Measurements from ENCODE around the gene KCNA3.

KCNA3 gene

DNA sequence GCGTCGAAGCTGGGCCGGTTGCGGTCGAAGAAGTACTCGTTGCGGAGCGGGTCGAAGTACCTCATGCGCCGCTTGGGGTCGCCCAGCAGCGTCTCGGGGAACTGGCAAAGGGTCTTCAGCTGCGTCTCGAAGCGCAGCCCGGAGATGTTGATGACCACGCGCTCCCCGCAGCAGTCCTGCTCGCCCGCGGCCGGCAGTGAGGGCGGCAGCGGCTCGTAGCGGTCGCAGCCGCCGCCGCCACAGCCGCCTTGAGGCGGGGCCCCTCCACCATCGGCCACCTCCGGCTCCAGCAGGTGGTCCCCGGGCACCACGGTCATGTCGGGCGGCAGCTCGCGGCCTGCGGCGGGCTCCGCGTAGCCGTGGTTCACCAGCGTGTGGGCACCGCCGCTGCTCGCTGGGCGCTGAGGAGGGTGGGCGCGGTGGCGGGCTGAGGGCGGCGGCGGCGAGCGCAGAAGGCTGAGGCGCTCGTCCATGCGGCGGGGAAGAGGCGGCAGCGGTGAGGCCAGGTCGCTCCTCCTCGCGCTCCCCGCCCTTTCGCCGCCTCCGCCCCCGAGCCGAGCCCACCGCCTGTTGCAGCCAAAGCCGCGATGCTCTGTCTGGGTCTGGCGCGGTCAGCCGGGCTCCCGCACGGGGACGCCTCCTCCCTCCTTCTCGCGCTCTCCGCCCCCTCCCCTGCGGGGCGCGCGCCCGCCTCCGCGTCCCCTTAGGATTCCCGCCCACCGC is at the start of gene KCNA3:
KCNA3 (minus strand) TSS at position 604 of the 723 bp plus-strand sequence; CDS start at position 473, 131 bp downstream.
- DNase-seq (ENCODE audit: low read depth in 3 of 3) = peak in 2 of 3 experiments; percentile 29 to 65

DNA sequence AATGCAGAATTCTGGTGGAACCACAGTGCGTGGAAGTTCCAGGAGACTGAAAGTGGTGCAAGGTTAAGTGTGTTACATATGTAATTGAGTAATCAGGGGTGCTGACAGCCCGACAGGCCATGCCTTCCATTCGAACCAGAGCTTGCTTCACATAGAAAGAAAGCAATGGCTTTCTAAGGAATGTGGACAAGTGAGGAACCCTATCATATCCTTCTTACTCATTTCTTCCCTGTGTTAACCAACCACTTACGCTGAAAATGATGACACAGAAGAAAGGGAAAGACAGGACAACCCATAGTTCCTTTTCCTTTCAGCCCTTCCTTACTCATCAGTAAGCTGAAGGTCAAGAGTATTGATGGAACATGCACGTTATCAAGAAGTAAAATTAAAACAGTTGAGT is 48.1 kb upstream of the KCNA3 start:
- DNase-seq (ENCODE audit: low read depth in 3 of 3) = no peak

DNA sequence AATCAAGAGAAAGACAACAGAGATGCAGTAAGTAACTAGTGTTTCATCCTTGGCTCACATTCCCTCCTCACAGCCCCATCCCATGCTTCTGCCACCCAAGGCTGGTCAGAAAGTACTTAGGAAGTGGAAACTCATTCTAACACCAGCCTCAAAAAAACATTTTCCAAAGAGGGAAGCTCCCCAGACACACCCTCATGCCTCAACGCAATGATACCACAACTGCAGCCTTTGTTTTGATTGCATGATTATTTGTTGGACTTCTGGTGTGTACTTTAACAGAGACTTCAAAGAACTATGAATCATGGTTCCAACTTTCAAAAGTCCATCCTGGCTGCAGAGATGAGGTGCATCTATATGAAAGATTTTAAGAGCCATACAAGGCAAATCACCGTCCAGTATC is 45.2 kb upstream of the KCNA3 start:
- DNase-seq (ENCODE audit: low read depth in 3 of 3) = no peak

DNA sequence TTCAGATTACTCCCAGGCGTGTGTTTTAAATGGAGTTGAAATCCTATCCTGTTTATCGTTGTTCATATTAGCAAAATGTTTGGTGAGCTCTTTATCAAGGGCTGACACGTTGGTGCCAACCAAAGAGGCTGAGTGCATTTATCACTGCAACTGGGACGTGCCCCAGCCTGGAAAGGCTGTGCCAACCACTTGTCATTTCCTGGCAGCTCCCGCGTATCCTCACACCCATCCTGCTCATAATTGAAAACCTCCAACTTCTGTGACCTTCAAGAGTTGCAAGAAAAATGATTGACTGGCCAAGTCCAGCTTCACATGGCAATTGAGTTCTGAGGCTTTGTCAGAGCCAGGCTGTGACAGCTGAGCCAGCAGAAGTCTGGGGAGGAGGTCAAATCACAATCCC is 43.7 kb upstream of the KCNA3 start:
- DNase-seq (ENCODE audit: low read depth in 3 of 3) = no peak

DNA sequence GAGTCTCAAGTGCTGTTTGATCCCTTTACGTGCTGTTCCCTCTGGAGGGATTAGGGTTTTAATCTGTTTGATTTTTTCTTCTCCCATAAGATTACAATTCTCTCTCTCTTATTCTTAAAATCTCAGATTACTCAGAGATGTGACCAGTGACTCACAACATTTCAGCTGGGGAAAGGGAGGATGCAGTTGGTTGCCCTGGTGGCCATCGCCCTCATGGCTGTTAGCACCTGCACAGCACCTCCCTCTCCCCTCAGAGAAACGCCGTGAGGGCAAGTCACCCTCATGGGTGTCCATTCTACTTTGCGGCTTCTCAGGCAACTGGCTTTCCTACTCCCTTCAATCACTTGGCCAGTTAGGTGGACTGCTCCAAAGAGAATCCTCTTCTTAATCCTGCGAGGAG is 42.4 kb upstream of the KCNA3 start:
- no peak for DNase-seq (ENCODE audit: low read depth in 3 of 3)

DNA sequence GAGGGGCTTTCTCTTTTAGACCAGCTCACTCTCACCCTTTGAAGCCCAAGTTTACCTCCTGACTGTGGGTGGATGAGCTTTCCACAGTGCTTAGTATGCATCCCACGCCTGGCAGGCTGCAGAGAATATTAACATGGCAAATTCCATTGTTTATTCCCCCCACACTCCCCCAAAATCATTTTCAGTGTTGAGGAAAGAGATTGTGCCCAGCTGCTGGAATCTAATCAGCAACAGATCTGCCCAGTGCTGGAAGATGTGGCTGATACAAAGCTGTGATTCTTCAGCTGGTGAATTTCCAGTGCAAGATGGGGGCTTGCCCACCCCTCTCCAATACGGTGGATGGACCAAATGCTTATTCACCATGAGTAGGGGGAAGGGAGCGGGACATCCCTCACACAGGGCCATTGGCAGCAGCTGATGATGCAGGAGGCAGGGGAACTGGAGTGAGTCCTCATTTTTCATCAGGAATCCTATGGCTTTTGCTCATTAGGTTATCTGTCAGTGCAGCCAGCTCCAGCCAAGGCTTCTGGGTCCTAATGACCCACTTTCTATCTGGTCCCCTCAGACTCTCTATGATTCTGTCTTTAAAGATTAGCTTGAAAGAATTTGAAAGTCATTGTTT is 39.7 kb upstream of the KCNA3 start:
- no peak for DNase-seq (ENCODE audit: low read depth in 3 of 3)

DNA sequence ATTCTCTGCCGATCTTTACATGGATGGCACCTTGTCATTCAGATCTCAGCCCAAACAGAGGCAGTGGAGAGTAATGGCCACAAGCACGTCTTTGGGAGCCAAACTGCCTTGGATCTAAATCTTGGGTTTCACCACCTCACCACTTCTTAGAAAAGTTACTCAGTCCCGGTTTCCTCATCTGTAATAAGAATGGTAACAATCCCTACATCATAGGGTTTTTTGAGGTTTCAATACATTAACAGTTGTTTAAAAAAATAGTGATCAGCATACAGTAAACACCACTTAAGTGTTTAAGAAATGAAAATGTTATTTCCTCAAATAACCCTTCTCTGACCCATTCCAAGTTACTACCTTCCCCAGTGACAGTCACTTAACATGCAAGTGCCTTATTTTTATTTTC is 38.5 kb upstream of the KCNA3 start:
- DNase-seq (ENCODE audit: low read depth in 3 of 3) = no peak

DNA sequence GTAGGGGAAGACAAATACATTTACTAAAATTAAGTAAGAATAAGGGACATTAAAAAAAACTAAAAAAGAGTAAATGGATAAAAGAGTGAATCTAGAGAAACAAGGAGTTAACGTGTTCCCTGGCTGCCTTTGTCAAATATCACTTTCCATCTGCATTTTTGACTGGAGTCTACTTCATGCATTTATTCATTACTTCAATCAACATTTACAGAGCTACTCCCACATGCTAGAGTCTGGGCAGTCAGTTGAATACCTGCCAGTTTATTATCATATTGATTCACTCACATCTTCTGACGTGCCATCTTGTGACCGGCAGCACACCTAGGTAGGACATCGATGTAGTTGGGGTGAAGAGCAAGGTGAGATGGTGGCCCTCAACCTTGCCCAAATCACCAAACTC is 35.6 kb upstream of the KCNA3 start:
- DNase-seq (ENCODE audit: low read depth in 3 of 3) = no peak

DNA sequence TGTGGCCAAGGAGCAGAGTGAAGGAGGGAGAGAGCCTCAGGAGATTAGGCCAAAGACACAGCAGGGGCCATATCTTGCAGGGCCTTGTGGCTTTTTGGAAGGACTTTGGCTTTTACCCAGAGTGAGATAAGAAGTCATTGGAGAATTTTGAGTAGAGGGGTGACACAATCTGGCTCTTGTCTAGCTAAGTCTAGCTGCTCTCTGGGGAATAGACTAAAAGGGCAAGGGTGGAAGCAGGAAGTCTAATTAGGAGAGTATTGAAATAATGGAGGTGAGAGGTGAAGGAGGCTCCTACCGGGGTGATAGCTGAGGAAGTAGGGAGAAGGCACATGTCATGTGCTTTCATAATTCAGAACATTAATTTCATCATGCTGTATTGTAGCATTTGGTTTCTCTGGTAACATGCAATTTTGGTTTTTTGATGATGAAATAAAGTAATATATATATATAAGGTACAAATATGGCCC is 34.3 kb upstream of the KCNA3 start:
- DNase-seq (ENCODE audit: low read depth in 3 of 3) = no peak

DNA sequence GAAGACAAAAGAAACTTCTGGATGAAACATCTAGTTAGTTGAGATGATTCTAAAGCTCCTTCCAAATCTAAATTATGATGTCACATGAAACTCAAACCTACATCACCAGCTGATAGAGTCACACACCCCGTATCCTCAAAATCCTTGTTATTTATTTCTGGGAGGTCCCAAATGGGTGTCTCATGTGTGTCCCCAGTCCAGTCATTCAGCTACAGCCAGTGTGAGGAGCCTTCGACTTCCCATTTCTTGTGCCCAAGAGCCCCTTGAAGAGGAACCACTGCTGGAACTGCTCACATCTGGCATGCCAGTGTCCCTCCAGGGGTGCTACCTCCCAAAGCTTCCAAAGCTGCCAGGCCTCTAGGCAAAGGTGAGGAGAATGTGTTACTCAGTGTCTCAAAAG is 32.5 kb upstream of the KCNA3 start:
- no peak for DNase-seq (ENCODE audit: low read depth in 3 of 3)

DNA sequence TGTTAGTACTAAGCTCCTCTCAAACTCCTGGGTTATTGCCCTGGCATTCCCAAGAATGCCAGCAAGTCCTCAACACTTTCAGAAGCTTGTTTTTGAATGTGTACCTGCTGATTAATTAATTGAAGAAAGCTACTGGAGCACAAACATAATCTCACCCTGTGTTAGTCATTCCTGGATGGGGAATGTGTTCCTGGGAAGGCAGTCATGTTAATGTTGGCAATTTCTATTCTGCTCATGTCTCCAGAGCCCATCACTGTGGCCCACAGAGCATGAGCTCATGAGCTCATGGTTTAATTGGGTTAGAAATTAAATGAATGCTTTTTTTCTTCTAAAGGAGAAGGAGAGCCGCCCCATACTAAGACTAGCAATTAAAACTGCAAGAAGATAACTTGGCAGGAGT is 31.9 kb upstream of the KCNA3 start:
- no peak for DNase-seq (ENCODE audit: low read depth in 3 of 3)

DNA sequence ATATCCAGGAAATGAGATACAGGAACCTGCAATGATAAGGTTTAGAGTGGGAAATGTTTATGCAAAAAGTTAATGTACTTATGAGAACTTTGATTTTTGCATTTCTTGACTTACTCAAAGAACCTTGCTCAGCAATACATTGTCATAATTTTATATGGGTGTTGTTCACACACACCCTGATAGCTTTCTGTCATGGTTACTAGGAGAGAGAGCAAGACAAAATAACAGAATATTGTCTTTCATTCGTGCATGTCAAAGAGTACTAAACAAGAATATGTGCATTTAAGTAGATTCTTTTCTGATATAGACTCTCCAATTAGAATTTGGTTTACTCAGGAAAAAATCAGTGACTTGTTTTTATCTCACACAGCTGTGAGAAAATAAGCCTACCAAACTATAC is 27.5 kb upstream of the KCNA3 start:
- no peak for DNase-seq (ENCODE audit: low read depth in 3 of 3)

DNA sequence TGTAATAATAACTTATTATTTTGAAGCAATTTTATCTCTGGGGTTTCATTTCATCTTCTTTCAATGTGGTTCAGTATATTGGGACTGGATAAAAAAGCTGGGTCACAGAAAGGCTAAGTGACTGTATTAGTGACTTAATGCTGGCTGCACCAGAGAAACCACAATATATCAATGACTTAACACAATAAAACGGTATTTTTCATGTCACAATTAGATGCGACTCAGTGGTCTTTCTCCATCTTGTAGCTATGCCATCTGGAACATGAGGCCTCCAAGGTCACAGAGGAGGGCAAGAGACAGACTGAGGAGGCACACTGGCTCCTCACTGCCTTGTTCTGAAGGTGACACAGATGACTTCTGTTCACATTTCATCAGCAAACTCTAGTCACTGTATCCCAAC is 26.0 kb upstream of the KCNA3 start:
- no peak for DNase-seq (ENCODE audit: low read depth in 3 of 3)

DNA sequence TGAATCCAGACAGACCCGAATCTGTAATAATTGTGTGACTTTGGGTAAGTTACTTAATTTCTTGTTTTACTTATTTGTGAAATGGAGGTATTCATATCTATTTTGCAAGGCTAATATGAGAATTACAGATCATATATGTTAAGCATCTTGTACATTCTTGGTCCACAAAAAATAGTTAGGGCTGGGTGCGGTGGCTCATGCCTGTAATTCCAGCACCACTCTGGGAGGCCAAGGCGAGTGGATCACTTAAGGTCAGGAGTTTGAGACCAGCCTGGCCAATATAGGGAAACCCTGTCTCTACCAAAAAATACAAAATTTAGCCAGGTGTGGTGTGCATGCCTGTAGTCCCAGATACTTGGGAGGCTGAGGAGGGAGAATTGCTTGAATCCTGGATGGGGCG is 22.9 kb upstream of the KCNA3 start:
- no peak for DNase-seq (ENCODE audit: low read depth in 3 of 3)

DNA sequence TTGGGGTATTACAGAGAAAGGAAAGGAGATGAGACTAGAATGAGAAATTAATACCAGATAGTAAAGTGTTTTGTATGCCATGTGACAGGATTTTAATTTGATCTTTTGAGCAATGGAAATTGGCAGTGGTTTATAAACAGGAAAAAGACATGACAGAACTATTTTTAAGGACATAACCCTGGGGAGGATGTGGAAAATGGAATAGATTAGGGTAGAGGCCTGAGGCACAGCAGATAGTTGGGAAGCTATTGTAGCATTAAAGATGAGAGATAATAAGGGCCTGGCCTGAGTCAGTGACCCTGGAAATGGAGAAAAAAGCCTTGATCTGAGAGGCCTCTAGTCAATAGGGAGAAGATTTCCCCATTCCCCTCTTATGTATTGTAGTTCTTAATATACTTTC is 22.1 kb upstream of the KCNA3 start:
- no peak for DNase-seq (ENCODE audit: low read depth in 3 of 3)

DNA sequence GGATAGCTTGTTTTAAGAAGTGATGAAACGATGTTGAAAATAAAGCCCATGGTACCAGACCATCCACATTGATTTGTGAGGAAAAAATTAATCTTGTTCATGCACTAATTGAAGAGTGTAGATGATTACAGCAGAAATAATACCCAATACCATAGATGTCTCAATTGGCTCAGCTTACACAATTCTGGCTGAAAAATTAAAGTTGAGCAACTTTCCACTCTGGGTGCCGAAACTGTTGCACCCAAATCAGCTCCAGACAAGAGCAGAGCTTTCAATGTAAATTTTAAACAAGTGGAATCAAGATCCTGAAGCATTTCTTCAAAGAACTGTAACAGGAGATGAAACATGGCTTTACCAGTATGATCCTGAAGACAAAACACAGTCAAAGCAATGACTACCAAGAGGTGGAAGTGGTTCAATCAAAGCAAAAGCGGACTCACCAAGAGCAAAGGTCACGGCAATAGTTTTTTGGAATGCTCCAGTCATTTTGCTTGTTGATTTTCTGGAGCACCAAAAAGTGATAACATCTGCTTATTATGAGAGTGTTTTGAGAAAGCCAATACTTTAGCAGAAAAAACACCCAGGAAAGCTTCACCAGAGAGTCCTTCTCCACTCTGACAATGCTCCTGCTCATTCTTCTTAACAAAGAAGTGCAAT is 16.1 kb upstream of the KCNA3 start:
- DNase-seq (ENCODE audit: low read depth in 3 of 3) = no peak

DNA sequence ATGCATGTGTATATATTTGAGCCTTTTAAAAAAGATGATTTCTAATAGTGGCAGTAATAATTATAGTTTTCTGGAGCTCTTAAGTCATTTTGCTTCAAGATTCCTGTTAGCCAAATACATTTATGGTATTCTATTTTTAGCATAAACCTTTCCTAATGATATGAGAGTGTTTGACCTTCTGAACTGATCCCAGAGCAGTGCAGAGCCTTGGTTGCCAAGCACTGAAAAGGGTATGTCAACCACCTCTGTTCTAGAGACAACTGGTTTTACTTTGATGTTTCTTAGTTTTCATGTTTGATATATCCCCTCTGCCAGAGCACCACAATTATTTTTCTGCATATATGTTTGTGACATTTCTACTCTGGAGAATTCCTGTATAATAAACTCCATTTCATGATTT is 15.1 kb upstream of the KCNA3 start:
- no peak for DNase-seq (ENCODE audit: low read depth in 3 of 3)

DNA sequence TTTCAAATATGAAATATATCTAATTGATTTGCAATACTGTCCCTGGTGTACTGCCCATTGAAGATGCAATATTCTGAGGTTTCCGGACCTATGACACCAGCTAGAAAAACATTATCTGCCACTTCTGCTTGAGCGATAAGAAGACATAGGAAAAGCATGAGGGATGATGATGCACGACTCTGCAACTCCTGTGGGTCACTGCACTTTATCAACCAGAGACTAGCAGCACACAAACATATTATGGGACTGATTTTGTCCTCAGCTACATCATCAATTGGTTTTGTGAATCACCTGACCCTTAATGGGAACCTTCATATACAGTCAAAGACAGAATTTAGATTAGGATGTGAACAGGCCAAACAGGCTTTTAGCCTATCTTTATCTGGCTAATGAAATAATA is 13.8 kb upstream of the KCNA3 start:
- DNase-seq (ENCODE audit: low read depth in 3 of 3) = no peak

DNA sequence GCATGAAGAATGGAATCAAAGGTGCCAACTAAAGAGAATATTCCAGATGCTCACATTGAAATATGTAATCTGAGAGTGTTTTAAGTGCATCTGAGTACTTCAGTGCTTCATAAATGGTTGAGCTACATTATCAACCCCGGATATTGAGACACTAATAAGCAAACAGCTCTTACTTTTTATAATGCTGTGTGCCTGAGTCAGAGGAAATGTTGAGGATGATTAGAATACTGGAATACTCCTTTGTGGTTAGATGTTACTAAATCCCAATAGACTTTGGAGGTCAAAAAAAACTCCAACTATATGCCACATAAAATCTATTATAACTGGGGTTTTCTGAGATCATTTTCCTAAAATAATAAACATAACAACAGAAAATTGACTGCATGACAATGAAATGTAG is 12.5 kb upstream of the KCNA3 start:
- DNase-seq (ENCODE audit: low read depth in 3 of 3) = no peak

DNA sequence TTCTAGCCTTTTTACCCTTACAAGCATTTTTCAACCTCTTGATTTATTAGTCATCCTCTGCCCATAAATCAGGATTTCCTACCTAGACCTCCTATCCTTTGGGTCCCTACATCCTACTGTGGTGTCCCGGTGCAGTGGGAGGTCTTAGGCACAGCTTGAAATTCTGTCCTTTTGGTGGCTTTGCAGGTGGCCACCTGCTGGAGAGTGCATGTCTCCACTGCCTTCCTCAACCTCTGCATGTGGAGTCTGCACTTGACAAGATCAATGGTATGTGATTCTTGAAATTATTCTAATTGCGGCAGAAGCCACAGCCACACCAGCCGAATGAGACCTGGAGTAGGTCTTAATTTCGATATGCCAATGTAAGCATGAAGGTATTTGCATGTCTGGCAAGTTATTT is 11.4 kb upstream of the KCNA3 start:
- DNase-seq (ENCODE audit: low read depth in 3 of 3) = no peak

DNA sequence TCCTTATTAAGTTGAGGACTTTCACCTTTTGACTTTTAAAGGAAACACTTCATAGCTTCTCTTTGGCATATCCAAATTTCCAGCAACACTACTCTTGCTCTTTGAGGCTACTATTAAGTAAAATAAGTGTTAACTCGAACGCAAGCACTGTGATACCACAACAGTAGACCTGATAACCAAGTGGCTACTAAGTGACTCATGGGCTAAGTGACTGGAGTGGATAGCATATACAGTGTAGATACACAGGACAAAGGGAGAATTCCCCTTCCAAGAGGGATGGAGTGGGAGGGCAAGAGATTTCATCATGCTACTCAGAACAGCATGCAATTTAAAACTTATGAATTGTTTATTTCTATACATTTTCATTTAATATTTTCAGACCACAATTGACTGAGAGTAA is 9.8 kb upstream of the KCNA3 start:
- no peak for DNase-seq (ENCODE audit: low read depth in 3 of 3)

DNA sequence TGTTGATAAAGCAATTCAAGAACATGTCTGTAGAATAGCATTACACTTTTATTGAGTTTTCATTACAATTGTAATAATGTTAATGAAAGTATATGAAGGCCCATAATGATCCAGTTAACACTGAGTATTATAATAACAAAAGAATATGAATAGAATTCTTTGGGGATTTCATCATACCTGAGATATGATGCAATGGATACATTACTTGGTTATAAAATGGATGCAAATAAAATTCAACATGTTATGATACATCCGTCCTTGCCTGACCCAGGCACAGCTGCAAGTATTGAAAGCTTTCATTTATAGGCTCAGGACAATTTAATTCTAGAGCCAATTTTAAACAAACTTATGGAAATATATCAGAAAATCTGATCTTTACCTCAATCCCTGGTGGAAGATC is 8.2 kb upstream of the KCNA3 start:
- DNase-seq (ENCODE audit: low read depth in 3 of 3) = no peak

DNA sequence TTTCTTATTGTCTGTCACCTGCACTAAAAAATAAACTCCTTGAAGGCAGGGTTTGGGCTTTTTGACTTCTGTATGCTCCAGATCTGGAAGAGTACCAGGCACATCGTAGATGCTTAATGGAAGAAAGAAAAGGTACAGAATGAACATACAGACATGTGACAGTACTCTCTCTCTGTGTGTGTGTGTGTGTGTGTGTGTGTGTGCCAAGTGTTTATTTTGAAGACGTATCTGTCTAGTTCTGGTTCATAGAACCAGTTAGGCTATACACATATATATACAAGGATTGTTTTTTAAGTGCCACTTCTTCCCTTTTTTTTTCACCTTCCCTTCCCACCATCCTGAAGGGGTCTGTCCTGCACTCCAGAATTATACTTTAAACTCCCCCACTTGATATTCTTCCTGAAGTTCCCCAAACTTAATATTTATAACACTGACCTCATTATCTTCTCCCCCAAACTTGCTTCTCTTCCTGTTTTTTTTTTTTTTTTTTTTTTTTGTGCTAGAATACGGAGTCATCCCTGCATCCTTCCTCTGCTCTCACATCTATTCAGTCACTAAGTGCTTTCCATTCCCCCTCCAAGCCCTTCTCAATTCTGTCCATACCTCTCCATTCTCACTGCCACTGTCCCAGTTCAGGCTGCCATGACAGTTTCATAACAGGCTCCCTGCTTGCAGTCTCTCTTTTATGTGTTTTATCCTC is 5.4 kb upstream of the KCNA3 start:
- no peak for DNase-seq (ENCODE audit: low read depth in 3 of 3)
